OCI-LY3 (cell line): Measurements from ENCODE around the gene ST3GAL3.

ENCODE experiments used
- H2AFZ ChIP-seq: fragments of 200-600, 300-600 bp; shearing (Covaris generic); 2 replicates; pipeline ENCODE4 v1.6.0; 2014; ENCODE audit warnings: antibody characterized with exemption, low read depth, low read length
- H3K27ac ChIP-seq: fragments of 200-600, 300-600 bp; sonication (generic); 2 replicates; pipeline ENCODE4 v1.5.1; 2014; ENCODE audit warnings: mild to moderate bottlenecking, low read length, moderate library complexity, mixed read lengths
- H3K27me3 ChIP-seq: fragments of 200-600, 300-600 bp; sonication (generic); 2 replicates; pipeline ENCODE4 v1.6.1; 2014; ENCODE audit warnings: low read depth, low read length, mixed read lengths
- H3K36me3 ChIP-seq: fragments of 200-600, 300-600 bp; sonication (generic); replicated peaks from 2 replicates; pipeline ENCODE3; 2014; ENCODE audit warnings: low read depth, low read length, mixed read lengths
- H3K4me1 ChIP-seq: fragments of 300-600, 200-600 bp; sonication (generic); 2 replicates; pipeline ENCODE4 v1.6.1; 2014; ENCODE audit warnings: low read length, mixed read lengths
- H3K4me2 ChIP-seq: fragments of 200-600, 300-600 bp; sonication (generic); 2 replicates; pipeline ENCODE4 v1.6.1; 2014; ENCODE audit warnings: low read length, mixed read lengths
- H3K4me3 ChIP-seq: fragments of 300-600, 200-600 bp; sonication (generic); 2 replicates; pipeline ENCODE4 v1.5.1; 2014; ENCODE audit warnings: antibody characterized with exemption, mild to moderate bottlenecking, low read length, moderate library complexity
- H3K79me2 ChIP-seq: fragments of 300-600, 200-600 bp; shearing (Covaris generic); 2 replicates; pipeline ENCODE4 v1.6.1; 2014; ENCODE audit warnings: mild to moderate bottlenecking, low read length, mixed read lengths
- H3K9ac ChIP-seq: fragments of 300-600, 200-600 bp; shearing (Covaris generic); 2 replicates; pipeline ENCODE4 v1.6.0; 2014; ENCODE audit warnings: mild to moderate bottlenecking, low read length, moderate library complexity
- H3K9me3 ChIP-seq: fragments of 200-600, 300-600 bp; shearing (Covaris generic); 2 replicates; pipeline ENCODE4 v1.6.1; 2014; ENCODE audit warnings: low read length, mixed read lengths; ENCODE audit not compliant: insufficient read depth
- H4K20me1 ChIP-seq: fragments of 200-600, 300-600 bp; sonication (generic); 2 replicates; pipeline ENCODE4 v1.6.1; 2016; ENCODE audit warnings: low read length, mixed read lengths; ENCODE audit not compliant: insufficient read depth
- EZH2phosphoT487 ChIP-seq: fragments of 200-600 bp; shearing (Covaris generic); IDR thresholded peaks from 2 replicates; pipeline ENCODE4 v1.6.1; 2018; ENCODE audit warnings: antibody characterized with exemption, mixed run types, low read depth
- TF ChIP-seq, protein P1 (sequence below): fragments of 200-600, 300-600 bp; sonication (generic); IDR thresholded peaks from 2 replicates; pipeline ENCODE4 v1.5.1; 2014; ENCODE audit warnings: antibody characterized with exemption, low read length, low read depth

The ST3GAL3 gene

GRCh38 chr1:43867976-43868740, 160.8 kb downstream of the ST3GAL3 start:
- TF ChIP-seq EZH2phosphoT487: no peak
- TF ChIP-seq, protein P1, sequence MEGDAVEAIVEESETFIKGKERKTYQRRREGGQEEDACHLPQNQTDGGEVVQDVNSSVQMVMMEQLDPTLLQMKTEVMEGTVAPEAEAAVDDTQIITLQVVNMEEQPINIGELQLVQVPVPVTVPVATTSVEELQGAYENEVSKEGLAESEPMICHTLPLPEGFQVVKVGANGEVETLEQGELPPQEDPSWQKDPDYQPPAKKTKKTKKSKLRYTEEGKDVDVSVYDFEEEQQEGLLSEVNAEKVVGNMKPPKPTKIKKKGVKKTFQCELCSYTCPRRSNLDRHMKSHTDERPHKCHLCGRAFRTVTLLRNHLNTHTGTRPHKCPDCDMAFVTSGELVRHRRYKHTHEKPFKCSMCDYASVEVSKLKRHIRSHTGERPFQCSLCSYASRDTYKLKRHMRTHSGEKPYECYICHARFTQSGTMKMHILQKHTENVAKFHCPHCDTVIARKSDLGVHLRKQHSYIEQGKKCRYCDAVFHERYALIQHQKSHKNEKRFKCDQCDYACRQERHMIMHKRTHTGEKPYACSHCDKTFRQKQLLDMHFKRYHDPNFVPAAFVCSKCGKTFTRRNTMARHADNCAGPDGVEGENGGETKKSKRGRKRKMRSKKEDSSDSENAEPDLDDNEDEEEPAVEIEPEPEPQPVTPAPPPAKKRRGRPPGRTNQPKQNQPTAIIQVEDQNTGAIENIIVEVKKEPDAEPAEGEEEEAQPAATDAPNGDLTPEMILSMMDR: no peak
- no peak overlapping the region for H3K4me2 ChIP-seq

GRCh38 chr1:43868741-43869067, 161.4 kb downstream of the ST3GAL3 start:
- Histone ChIP-seq H3K9me3 (no peaks in the 10 kb centered on the region), H3K4me1 (no peaks in the 10 kb centered on the region), H3K36me3 (no peaks in the 10 kb centered on the region), H3K4me3 (no peak overlapping the region), H3K4me2 (no peak overlapping the region), H3K27ac (no peak overlapping the region), H3K27me3 (no peaks in the 10 kb centered on the region), H2AFZ (no peak overlapping the region), H3K79me2 (no peaks in the 10 kb centered on the region), H3K9ac (no peak overlapping the region), H4K20me1 (no peaks in the 10 kb centered on the region)
- TF ChIP-seq EZH2phosphoT487: no peak
- TF ChIP-seq, protein P1: no peak

More at GRCh38 chr1:43867976-43868740, 160.8 kb downstream of the ST3GAL3 start:
- H3K36me3 ChIP-seq: no peaks in the 10 kb centered on the region
- no peak overlapping the region for H2AFZ ChIP-seq
- no peaks in the 10 kb centered on the region for H3K9me3 ChIP-seq
- no peaks in the 10 kb centered on the region for H3K4me1 ChIP-seq
- H3K27ac ChIP-seq: no peak overlapping the region
- no peaks in the 10 kb centered on the region for H4K20me1 ChIP-seq
- no peak overlapping the region for H3K4me3 ChIP-seq
- no peak overlapping the region for H3K9ac ChIP-seq
- H3K79me2 ChIP-seq: no peaks in the 10 kb centered on the region
- no peaks in the 10 kb centered on the region for H3K27me3 ChIP-seq

GRCh38 chr1:43870306-43870705, 163.0 kb downstream of the ST3GAL3 start:
- no peaks in the 10 kb centered on the region for H4K20me1 ChIP-seq
- no peaks in the 10 kb centered on the region for H3K27me3 ChIP-seq
- no peaks in the 10 kb centered on the region for H3K4me1 ChIP-seq
- H3K36me3 ChIP-seq: no peaks in the 10 kb centered on the region
- H2AFZ ChIP-seq: no peak overlapping the region
- no peak overlapping the region for H3K4me2 ChIP-seq
- H3K4me3 ChIP-seq: no peak overlapping the region
- no peaks in the 10 kb centered on the region for H3K9me3 ChIP-seq
- no peak for TF ChIP-seq EZH2phosphoT487
- TF ChIP-seq, protein P1: no peak
- H3K9ac ChIP-seq: no peak overlapping the region
- H3K79me2 ChIP-seq: no peaks in the 10 kb centered on the region
- no peak overlapping the region for H3K27ac ChIP-seq

DNA sequence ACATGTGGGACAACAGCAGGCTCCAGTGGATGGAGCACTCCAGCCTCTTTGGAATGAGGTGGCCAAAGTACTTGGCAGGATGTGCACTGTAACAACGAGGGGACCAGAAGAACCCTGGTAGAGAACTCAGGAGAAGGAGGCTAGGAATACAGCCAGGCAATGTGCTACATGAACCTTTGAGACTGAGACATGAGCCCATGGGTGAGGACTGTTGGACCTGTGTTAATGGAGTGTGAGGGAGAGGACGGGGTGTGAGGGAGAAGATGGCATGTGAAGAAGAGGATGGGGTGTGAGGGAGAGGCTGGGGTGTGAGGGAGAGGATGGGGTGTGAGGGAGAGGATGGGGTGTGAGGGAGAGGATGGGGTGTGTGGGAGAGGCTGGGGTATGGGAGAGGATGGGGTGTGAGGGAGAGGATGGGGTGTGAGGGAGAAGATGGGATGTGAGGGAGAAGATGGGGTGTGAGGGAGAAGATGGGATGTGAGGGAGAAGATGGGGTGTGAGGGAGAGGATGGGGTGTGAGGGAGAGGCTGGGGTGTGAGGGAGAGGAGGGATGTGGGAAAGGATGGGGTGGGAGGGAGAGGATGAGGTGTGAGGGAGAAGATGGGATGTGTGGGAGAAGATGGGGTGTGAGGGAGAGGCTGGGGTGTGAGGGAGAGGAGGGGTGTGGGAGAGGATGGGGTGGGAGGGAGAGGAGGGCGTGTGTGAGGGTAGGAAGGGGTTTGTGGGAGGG, 164.0 kb downstream of the ST3GAL3 start:
- no peak overlapping the region for H3K9ac ChIP-seq
- no peaks in the 10 kb centered on the region for H4K20me1 ChIP-seq
- H3K9me3 ChIP-seq: no peaks in the 10 kb centered on the region
- H3K4me1 ChIP-seq: no peaks in the 10 kb centered on the region
- no peaks in the 10 kb centered on the region for H3K79me2 ChIP-seq
- no peaks in the 10 kb centered on the region for H3K36me3 ChIP-seq
- no peak overlapping the region for H2AFZ ChIP-seq
- H3K27me3 ChIP-seq: no peaks in the 10 kb centered on the region
- no peak overlapping the region for H3K4me2 ChIP-seq
- TF ChIP-seq, protein P1: no peak
- TF ChIP-seq EZH2phosphoT487: no peak
- H3K4me3 ChIP-seq: no peak overlapping the region
- H3K27ac ChIP-seq: no peak overlapping the region
